ENCODE data around the gene GARNL3. TPM values are rescaled to one million over a fixed set of nuclear protein-coding genes. Genes with fewer than 3 reads are reported as not detected.

GARNL3 gene
- total and polyA plus RNA-seq, 12 donors: 12.2 to 43.2 (median 28.6) TPM

GRCh38 chr9:127216210-127216887 is 48.2 kb upstream of the GARNL3 start:
- no peaks in the 10 kb centered on the region for H3K27me3 ChIP-seq
- H3K4me3 ChIP-seq: no peak overlapping the region
- TF ChIP-seq CTCF (IDR thresholded peaks at IDR 0.05): no peak
- no peak for TF ChIP-seq POLR2A (IDR thresholded peaks at IDR 0.05)
- no peaks in the 10 kb centered on the region for H3K9me3 ChIP-seq (replicated peaks in 1 of 3)
- intact Hi-C loops (cut with DNase I): no loop called here
- 89 to 94% (median 92%) methylated on average over 6 to 7 of the region's 7 CpGs for WGBS, 4 donors
- DNase-seq: no peak
- H3K27ac ChIP-seq: no peak overlapping the region
- peaks cover 0 to 10% of the 10 kb centered on the region in 2 donors for H3K4me1 ChIP-seq (replicated peaks in 1 of 2)
- H3K36me3 ChIP-seq (replicated peaks in 1 of 2): no peaks in the 10 kb centered on the region

GRCh38 chr9:127216888-127217217 is 47.7 kb upstream of the GARNL3 start:
- DNase-seq: no peak
- Histone ChIP-seq H3K36me3 (replicated peaks in 1 of 2) (no peaks in the 10 kb centered on the region), H3K9me3 (replicated peaks in 1 of 3) (no peaks in the 10 kb centered on the region), H3K4me3 (no peak overlapping the region), H3K4me1 (replicated peaks in 1 of 2) (peaks cover 0 to 10% of the 10 kb centered on the region in 2 donors), H3K27ac (no peak overlapping the region), H3K27me3 (no peaks in the 10 kb centered on the region)
- WGBS, 4 donors: 87 to 100% (median 92%) methylated on average over 1 to 5 of the region's 5 CpGs
- TF ChIP-seq CTCF (IDR thresholded peaks at IDR 0.05): no peak
- no peak for TF ChIP-seq POLR2A (IDR thresholded peaks at IDR 0.05)
- intact Hi-C loops (cut with DNase I): no loop called here

GRCh38 chr9:127218818-127219217 is 45.8 kb upstream of the GARNL3 start:
- intact Hi-C loops (cut with DNase I): no loop called here
- peaks cover 0 to 10% of the 10 kb centered on the region in 2 donors for H3K4me1 ChIP-seq (replicated peaks in 1 of 2)
- H3K27ac ChIP-seq: no peak overlapping the region
- no peaks in the 10 kb centered on the region for H3K36me3 ChIP-seq (replicated peaks in 1 of 2)
- WGBS, 4 donors: 82 to 92% (median 86%) methylated on average over 6 to 10 of the region's 10 CpGs
- no peak for TF ChIP-seq CTCF (IDR thresholded peaks at IDR 0.05)
- TF ChIP-seq POLR2A (IDR thresholded peaks at IDR 0.05): no peak
- H3K4me3 ChIP-seq: no peak overlapping the region
- peak in 1 of 7 donors; percentile 6 for DNase-seq
- H3K27me3 ChIP-seq: no peaks in the 10 kb centered on the region
- H3K9me3 ChIP-seq (replicated peaks in 1 of 3): no peaks in the 10 kb centered on the region

GRCh38 chr9:127219520-127219919 is 45.1 kb upstream of the GARNL3 start:
- no peaks in the 10 kb centered on the region for H3K9me3 ChIP-seq (replicated peaks in 1 of 3)
- H3K27ac ChIP-seq: peak overlapping the region in 2 of 5 donors; percentile 11 to 16
- H3K4me1 ChIP-seq (replicated peaks in 1 of 2): peaks cover 0 to 10% of the 10 kb centered on the region in 2 donors
- H3K36me3 ChIP-seq (replicated peaks in 1 of 2): no peaks in the 10 kb centered on the region
- TF ChIP-seq CTCF (IDR thresholded peaks at IDR 0.05): no peak
- no peak for TF ChIP-seq POLR2A (IDR thresholded peaks at IDR 0.05)
- no peak overlapping the region for H3K4me3 ChIP-seq
- DNase-seq: peak in 3 of 7 donors; percentile 30 to 40 (median 37)
- no peaks in the 10 kb centered on the region for H3K27me3 ChIP-seq
- intact Hi-C loops (cut with DNase I): no loop called here
- WGBS, 4 donors: 66 to 79% (median 69%) methylated on average over 4 to 6 of the region's 6 CpGs
